Urinary bladder (tissue), 4 donors: ENCODE measurements around the gene RPL35A. TPM values are rescaled to one million over a fixed set of nuclear protein-coding genes. Genes with fewer than 3 reads are reported as not detected.
"Not testable (repeated sequence)": the region's sequence is repeated elsewhere in the genome, so short reads cannot be mapped to it uniquely, and the experiment has no call there.

Experiments
- DNase-seq: peaks from one replicate; pipeline ENCODE4 v3.0.0-alpha.2; 2015; ENCODE audit errors: extremely low spot score
- H3K27ac ChIP-seq: one replicate; pipeline ENCODE4 v1.5.1; 2013; ENCODE audit warnings: low read depth, mild to moderate bottlenecking, moderate library complexity
- H3K36me3 ChIP-seq: one replicate; pipeline ENCODE4 v1.6.1; 2013; ENCODE audit warnings: mild to moderate bottlenecking, moderate library complexity; ENCODE audit not compliant: insufficient read depth
- H3K4me1 ChIP-seq: one replicate; pipeline ENCODE4 v1.6.1; 2013; ENCODE audit warnings: mild to moderate bottlenecking, moderate library complexity; ENCODE audit not compliant: insufficient read depth
- H3K4me3 ChIP-seq: one replicate; pipeline ENCODE4 v1.5.1; 2013; ENCODE audit warnings: low read depth, low read length
- WGBS: extraction: QIAGEN DNeasy Blood & Tissue Kit; methylation state at CpG from one replicate; pipeline ENCODE4 v1.1.7; 2013; 5-methylcytosine and 5-hydroxymethylcytosine counted together
- polyA plus RNA-seq: library from polyadenylated mRNA; stranded (reverse); fragments of 200-250 nt; gene quantifications from one replicate; pipeline ENCODE4 v1.2.3, GENCODE V29; 2013
- total RNA-seq: library from RNA; depleted of rRNA; stranded (reverse); fragments of >200 nt; gene quantifications from one replicate; pipeline ENCODE4 v1.2.3, GENCODE V29; 2014
- donor health status: healthy with polysubstance abuse.
- donor health status: healthy.

RPL35A gene
- 1,028 TPM for total RNA-seq
- polyA plus RNA-seq, result 1,260 TPM

- H3K27ac ChIP-seq, result peak within 1 kb of the TSS; percentile 91
- H3K36me3 ChIP-seq, result peaks cover 3% of the 10 kb centered on the region
- peak within 1 kb of the TSS; percentile 66 for H3K4me3 ChIP-seq
- peak; percentile 95 for DNase-seq
- under 1% methylated on average over 36 of the region's 36 CpGs for WGBS
- H3K4me1 ChIP-seq, result no peaks in the 10 kb centered on the region
Measured at GRCh38 chr3:197949778-197950676, at the start of gene RPL35A. Gene RPL35A (plus strand): TSS chr3:197950190. CDS start chr3:197950968, 778 bp downstream.

GRCh38 chr3:197901626-197902025 lies 48.4 kb upstream of the RPL35A start:
- 97% methylated on average over 4 of the region's 4 CpGs for WGBS
- no peak overlapping the region for H3K4me3 ChIP-seq
- H3K27ac ChIP-seq, result no peak overlapping the region
- no peaks in the 10 kb centered on the region for H3K36me3 ChIP-seq
- no peaks in the 10 kb centered on the region for H3K4me1 ChIP-seq
- no peak for DNase-seq

GRCh38 chr3:197906023-197906849 lies 43.8 kb upstream of the RPL35A start:
- H3K36me3 ChIP-seq, result no peaks in the 10 kb centered on the region
- 15% methylated on average over 17 of the region's 17 CpGs for WGBS
- H3K4me3 ChIP-seq, result no peak overlapping the region
- no peaks in the 10 kb centered on the region for H3K4me1 ChIP-seq
- no peak overlapping the region for H3K27ac ChIP-seq
- DNase-seq, result peak; percentile 68

- Histone ChIP-seq H3K36me3 (no peaks in the 10 kb centered on the region), H3K27ac (no peak overlapping the region), H3K4me1 (no peaks in the 10 kb centered on the region), H3K4me3 (no peak overlapping the region)
- no peak for DNase-seq
- WGBS, result 73% methylated on average over 3 of the region's 3 CpGs
Measured at GRCh38 chr3:197906850-197907187, 43.2 kb upstream of the RPL35A start.

DNA sequence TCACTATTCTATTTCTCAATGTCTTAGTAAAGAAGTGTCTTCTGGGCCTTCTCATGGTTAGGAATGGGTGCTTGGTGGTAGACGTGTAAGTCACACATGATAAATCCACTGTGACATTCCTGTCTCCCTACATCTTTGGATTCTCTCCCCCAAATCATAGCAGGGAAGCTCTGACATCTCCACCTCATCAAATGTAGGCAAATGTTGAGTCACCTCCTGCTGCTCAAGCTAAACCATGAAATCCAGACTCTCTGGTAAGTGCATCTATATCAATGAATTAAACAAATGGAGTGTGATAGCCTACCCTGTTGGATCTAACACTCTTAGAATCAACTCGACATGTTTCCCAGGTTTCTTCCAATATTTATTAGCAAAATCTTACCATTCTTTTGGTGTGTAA lies 42.8 kb upstream of the RPL35A start:
- Histone ChIP-seq H3K36me3 (no peaks in the 10 kb centered on the region), H3K4me3 (no peak overlapping the region), H3K4me1 (no peaks in the 10 kb centered on the region), H3K27ac (no peak overlapping the region)
- no peak for DNase-seq
- 79% methylated on average over 2 of the region's 2 CpGs for WGBS

DNA sequence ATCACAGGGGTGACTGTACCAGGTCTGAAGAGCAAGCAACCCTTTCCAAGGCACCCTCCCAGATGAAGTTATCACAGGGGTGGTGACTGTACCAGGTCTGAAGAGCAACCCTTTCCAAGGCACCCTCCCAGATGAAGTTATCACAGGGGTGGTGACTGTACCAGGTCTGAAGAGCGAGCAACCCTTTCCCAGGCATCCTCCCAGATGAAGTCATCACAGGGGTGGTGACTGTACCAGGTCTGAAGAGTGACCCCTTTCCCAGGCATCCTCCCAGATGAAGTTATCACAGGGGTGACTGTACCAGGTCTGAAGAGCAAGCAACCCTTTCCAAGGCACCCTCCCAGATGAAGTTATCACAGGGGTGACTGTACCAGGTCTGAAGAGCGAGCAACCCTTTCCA lies 41.4 kb upstream of the RPL35A start:
- H3K27ac ChIP-seq, DNase-seq, H3K36me3 ChIP-seq, H3K4me3 ChIP-seq, H3K4me1 ChIP-seq: not testable (repeated sequence)
- WGBS, result 96% methylated on average over 2 of the region's 2 CpGs

- 92% methylated on average over 4 of the region's 4 CpGs for WGBS
- H3K36me3 ChIP-seq, result no peaks in the 10 kb centered on the region
- DNase-seq, result no peak
- no peak overlapping the region for H3K4me3 ChIP-seq
- H3K27ac ChIP-seq, result no peak overlapping the region
- no peaks in the 10 kb centered on the region for H3K4me1 ChIP-seq
Measured at GRCh38 chr3:197908957-197909701, 40.9 kb upstream of the RPL35A start.

DNA sequence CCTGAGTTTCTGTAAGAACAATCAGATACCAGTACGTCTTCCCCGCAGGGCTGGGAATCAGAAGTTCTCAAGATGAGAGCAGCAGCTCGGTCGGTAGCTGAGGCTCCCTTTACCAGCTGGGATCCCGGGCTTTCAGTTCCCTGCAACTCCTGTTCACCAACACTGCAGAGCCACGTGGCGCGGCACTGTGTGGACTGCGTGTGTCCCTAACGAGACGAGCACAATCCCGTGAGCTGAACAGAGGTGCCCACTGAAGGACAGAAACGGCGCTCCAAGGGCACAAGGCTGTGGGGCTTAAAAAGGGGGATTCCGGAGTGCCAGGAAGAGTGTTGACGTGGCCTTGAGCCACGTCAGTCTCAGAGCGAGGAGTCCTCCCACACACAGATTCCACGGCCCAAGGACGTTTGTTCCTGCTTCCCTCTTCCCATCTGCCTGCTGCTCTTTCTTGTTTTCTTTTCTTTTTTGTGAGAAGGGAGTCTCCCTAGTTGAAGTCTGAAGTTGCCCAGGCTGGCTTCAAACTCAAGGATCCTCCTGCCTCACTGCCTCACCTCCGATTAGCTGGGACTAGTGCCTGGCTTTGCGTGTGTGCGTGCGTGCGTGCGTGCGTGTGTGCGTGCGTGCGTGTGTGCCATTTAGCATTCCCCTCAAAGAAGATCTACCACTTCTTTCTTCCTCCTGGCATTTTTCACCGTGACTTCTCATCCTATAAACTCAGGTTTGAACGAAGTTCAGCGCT lies 37.1 kb upstream of the RPL35A start:
- H3K27ac ChIP-seq, result no peak overlapping the region
- no peaks in the 10 kb centered on the region for H3K4me1 ChIP-seq
- no peaks in the 10 kb centered on the region for H3K36me3 ChIP-seq
- no peak for DNase-seq
- WGBS, result 89% methylated on average over 33 of the region's 33 CpGs
- H3K4me3 ChIP-seq, result no peak overlapping the region

- DNase-seq, result no peak
- no peaks in the 10 kb centered on the region for H3K36me3 ChIP-seq
- 93% methylated on average over 12 of the region's 12 CpGs for WGBS
- H3K4me3 ChIP-seq, result no peak overlapping the region
- H3K27ac ChIP-seq, result no peak overlapping the region
- H3K4me1 ChIP-seq, result no peaks in the 10 kb centered on the region
Measured at GRCh38 chr3:197913641-197914380, 36.2 kb upstream of the RPL35A start.

- H3K4me3 ChIP-seq, H3K36me3 ChIP-seq, H3K4me1 ChIP-seq, DNase-seq, H3K27ac ChIP-seq: not testable (repeated sequence)
- WGBS, result 88% methylated on average over 22 of the region's 24 CpGs
Measured at GRCh38 chr3:197921429-197922275, 28.3 kb upstream of the RPL35A start.

DNA sequence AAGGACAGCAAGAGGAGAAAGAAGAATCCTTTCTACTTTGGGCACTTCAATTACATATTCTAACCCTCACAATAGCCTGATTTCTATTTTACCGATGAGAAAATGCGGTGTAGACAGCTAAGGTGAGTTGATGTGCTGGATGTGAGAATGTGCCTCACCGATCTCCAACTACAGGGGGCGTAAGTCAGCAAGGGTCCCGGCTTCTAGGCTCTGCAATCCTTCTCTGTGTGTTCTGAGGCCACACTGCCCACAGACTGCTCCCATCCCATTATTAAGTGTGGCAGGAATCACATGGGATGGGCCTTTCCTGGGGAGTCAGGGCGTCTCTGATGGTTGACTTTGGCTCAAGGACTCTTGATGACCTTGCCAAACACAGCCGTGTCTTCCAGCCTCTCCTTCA lies 23.6 kb upstream of the RPL35A start:
- H3K4me3 ChIP-seq, result no peak overlapping the region
- no peak for DNase-seq
- peaks cover 2% of the 10 kb centered on the region for H3K36me3 ChIP-seq
- WGBS, result 71% methylated on average over 7 of the region's 7 CpGs
- H3K27ac ChIP-seq, result no peak overlapping the region
- no peaks in the 10 kb centered on the region for H3K4me1 ChIP-seq

GRCh38 chr3:197927578-197927977 lies 22.4 kb upstream of the RPL35A start:
- H3K4me1 ChIP-seq, DNase-seq, H3K36me3 ChIP-seq, H3K4me3 ChIP-seq, H3K27ac ChIP-seq: not testable (repeated sequence)
- 96% methylated on average over 3 of the region's 3 CpGs for WGBS
